HG02678 (cell line): ENCODE measurements around the gene PTGDR.

ENCODE experiments used
- ATAC-seq: cut with Tn5 transposase; IDR thresholded peaks from one replicate; pipeline ENCODE4 v1.9.1; 2021; ENCODE audit warnings: mild to moderate bottlenecking, moderate library complexity; ENCODE audit not compliant: unreplicated experiment

PTGDR gene

DNA sequence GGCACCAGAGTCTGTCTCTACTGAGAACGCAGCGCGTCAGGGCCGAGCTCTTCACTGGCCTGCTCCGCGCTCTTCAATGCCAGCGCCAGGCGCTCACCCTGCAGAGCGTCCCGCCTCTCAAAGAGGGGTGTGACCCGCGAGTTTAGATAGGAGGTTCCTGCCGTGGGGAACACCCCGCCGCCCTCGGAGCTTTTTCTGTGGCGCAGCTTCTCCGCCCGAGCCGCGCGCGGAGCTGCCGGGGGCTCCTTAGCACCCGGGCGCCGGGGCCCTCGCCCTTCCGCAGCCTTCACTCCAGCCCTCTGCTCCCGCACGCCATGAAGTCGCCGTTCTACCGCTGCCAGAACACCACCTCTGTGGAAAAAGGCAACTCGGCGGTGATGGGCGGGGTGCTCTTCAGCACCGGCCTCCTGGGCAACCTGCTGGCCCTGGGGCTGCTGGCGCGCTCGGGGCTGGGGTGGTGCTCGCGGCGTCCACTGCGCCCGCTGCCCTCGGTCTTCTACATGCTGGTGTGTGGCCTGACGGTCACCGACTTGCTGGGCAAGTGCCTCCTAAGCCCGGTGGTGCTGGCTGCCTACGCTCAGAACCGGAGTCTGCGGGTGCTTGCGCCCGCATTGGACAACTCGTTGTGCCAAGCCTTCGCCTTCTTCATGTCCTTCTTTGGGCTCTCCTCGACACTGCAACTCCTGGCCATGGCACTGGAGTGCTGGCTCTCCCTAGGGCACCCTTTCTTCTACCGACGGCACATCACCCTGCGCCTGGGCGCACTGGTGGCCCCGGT lies at the start of gene PTGDR:
Gene PTGDR, plus strand, starts transcription at position 198 of the 778 bp plus-strand sequence. Its CDS starts 117 bp downstream, at position 315.
- no peak for ATAC-seq

- ATAC-seq: no peak
These were observed 47.9 kb upstream of the PTGDR start for GRCh38 chr14:52219488-52220084.

DNA sequence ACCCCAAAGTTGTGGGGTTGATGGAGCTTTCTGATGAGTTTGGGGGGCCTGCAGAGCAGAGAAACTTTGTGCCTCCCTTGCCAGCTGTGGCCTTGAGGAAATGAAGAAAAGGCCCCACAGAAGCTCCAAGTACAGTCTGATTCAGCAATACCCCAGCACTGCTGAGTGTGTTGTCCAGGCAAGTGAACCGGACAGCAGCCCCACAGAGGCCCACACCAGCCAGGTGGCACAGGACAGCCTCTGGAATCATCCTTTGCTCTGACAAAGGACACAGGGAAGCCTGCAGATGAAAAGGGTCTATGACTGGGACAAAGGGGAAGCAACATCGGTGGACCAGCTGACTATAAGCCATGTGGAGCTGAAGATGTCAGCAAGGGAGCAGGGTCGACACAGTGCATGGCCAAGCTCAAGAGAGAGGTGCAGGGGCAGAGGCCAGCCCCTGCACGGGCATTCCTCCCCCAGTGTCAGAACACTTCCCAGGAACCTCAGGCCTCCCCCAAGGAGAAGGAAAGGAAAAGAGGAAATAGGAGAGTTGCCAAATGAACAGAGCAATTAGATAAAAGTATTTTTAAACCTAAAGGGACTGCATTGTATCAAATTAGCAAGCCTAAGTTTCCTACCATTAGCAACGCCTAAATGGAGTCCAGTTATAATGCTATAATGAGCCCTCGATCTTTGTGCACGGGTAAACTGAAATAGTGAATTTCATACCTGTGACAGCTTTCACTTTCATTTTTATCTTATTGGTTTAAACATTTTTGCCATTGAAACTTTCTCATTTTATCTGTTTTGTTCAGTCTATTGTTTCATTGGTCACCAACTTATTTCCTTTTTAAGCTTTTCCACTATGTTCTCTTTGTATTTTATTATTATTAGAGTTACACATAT lies 46.3 kb upstream of the PTGDR start:
- ATAC-seq: no peak

DNA sequence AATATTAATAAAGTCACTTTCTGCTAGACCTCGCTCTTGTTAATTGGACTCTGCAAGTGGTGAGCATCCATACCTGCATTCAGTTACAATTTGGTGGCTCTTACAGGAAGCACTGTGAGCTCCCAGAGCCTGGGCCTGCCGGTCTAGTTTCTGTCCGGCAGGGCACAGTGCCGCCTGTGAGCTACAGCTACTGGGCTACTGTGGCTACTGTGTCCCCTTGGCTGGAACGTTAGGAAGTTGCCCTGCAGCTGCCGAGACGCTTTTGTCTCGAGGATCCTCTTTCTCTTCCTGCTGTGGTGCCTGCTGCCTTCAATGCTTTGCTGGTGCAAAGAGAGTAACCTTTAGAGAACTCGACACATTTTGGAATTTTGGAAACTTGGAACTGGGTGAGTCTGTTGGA lies 44.6 kb upstream of the PTGDR start:
- no peak for ATAC-seq

DNA sequence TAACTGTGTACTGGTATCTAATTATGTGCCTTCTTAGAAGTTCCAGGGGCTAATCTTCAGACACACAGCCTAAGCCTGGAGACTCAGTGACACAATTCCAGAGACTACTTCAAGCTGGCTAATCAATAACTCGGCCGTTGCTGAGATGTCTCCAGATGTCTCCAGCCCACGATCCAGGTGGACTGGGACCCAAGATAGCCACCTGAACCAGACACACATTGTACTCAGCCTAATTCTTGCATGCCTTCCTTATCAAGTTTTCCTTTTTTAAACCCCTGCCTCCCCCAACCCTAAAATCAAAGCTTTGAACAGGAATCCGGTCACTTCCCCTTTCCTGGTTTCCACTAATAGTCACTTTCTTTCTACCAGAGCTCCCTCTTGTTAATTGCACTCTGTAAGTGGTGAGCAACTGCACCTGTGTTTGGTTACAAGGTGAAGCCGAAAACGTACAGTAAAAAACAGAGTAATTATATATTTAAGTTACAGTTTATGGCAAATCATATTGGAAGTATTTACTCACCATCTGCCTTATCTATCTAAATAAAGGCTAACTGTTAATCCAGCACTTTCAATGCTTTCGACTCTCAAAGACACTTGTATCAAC lies 39.8 kb upstream of the PTGDR start:
- ATAC-seq: no peak

DNA sequence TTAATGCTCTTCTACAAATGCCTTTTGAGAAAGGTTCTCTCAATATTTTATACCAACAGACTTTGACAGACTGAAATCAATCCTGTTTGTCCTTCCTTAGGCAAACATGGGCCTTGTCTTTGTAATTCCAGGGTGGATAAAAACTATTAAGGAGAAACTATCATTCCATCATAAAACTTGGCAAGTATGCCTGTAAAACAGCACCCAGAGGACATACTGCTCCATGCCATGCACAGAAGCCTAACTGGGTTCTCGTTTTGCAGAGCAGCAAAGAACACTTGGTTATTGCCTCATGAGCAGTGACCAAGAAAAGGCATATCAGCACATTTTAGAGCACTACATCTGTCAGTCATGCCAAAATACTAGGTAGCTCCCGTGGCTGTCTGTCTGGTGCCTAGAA lies 33.8 kb upstream of the PTGDR start:
- no peak for ATAC-seq

DNA sequence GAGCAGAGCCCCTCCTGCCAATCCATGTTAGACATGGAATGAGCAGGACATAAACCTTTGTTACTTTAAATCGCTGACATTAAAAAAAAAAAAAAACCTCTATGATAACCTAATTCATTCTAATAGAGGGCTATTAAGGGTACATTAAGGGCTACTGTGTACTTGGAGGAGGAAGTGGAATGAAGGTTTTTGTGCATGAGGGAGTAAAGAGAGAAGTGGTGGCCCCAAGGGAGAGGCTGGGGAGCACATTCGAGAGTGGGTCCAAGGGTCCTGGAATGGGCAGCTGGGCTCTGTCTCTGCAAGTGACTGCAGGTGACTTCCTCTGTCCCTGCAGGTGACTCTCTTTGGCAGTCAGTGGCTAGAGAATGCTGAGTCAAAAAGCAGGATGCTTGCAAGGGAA lies 32.1 kb upstream of the PTGDR start:
- ATAC-seq: no peak

GRCh38 chr14:52235866-52236510 lies 31.5 kb upstream of the PTGDR start:
- ATAC-seq: no peak

DNA sequence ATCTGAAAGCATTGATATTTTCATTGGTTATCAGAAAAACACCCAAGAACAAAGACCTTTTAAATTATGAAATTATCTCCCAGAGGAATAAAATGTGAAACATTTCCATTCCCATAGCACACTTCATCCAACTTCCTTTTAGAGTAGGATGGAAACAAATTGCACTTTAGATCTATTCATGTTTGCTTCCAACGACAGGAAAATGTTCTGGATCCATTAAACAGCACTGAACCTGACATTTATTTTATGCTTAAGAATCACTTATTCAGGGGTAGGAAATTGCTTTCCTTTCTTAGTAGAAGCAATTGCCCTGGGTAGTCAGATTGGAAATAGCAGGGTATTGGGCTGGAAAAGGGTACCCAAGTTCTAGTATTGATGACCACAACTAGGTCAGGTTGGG lies 28.8 kb upstream of the PTGDR start:
- ATAC-seq: no peak

DNA sequence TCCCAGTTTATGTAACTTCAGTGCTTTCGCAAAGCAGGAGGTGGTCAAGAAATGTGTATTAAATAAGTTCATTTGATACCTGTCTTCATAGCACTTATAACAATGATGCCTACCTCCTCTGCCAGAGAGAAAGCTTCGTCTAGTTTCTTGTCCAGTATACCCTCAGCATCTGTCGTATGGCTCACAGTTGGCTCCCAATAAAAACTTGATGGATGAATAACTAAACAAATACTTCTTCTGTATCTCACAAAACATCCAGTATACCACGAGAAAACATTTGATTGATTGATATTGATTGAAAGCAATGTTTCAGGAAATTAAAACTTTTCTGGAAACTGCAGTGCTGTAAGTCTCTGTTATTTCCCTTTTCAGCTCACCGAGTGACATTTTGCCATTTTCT lies 26.9 kb upstream of the PTGDR start:
- ATAC-seq: no peak

GRCh38 chr14:52241087-52241793 lies 26.3 kb upstream of the PTGDR start:
- no peak for ATAC-seq

DNA sequence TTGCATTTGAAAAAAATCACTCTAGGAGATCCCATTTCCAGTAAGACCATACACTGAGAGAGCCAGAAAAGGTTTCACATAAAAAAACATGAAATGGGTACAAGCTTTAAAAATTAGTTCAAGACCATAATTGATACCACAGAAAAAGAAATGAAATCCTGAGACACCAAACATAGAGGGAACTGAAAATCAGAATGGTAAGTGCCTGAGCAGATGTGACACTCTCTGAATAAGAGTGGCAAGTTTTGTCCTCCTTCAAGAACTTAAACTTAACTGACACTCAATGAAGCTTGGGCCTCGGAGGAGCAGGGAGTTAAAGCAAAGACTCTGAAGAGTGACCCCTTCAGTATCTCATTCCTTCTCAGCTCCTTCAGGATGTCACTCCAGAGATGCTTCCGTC lies 23.2 kb upstream of the PTGDR start:
- peak; percentile 66 for ATAC-seq

DNA sequence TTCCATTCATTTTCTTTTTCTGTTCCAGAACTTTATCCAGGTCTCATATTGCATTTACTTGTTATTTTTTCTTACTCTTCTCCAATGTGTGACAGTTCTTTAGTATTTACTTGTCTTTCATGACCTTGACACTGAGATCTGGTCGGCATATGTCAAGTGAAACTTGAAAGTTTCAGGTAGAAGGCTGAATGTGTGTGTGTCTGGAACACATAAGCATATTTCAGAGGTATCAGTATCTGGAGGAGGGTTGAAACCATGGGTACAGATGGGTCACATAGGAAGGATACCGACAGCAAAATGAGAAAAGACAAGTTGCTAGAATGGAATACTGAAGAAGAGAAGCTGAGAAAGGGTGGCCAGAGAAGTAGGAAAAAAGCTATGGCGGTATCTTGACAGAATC lies 22.5 kb upstream of the PTGDR start:
- ATAC-seq: peak; percentile 77

DNA sequence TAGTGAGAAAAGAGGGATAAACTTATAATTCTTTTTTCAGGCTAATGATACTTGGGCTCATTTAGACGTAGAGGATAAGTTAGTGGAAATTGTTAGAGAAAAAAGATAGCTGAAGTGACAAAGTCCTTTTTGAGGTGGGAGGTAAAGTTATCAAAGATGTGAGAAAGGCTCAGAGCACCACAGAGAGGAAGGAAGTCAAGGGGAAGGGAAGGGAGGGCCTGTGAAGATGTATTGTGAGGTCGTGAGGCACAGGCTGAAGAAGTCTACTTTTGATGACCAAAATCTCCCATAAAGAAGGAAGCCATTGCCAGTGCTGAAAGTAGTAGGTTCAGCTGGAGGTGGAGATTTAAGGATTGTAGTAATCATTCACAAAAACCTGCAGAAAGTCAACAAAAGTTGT lies 19.4 kb upstream of the PTGDR start:
- ATAC-seq: no peak

GRCh38 chr14:52251724-52252123 lies 15.8 kb upstream of the PTGDR start:
- ATAC-seq: no peak

- ATAC-seq: no peak
These were observed 14.0 kb upstream of the PTGDR start for GRCh38 chr14:52253503-52253902.

GRCh38 chr14:52254086-52254485 lies 13.4 kb upstream of the PTGDR start:
- ATAC-seq: no peak

- no peak for ATAC-seq
These were observed 8.7 kb upstream of the PTGDR start for GRCh38 chr14:52258783-52259182.

- ATAC-seq: no peak
These were observed 8.1 kb upstream of the PTGDR start for GRCh38 chr14:52259434-52259833.

DNA sequence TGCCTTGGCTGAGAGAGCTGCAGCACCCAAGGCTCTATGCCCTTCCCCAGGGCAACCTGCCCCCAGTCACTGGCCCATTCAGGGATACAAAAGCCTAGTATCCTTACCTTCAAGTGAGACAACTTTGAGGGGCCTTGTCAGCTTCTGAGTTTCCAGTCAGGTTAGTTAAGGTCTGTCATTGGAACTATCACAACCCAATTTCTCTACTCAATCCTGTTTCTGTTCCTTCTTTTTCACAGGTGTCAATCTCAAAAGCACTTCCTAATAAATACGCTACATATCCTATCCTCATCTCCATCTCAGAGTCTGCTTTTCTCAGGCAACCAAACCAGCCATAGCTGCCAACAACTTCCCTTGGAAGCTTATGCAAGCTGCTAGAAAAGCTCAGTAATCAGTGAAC lies 4.9 kb upstream of the PTGDR start:
- ATAC-seq: no peak
